Pulmonary artery endothelial cell (primary cell): ENCODE data around the gene RGS5. TPM values are rescaled to one million over a fixed set of nuclear protein-coding genes. Genes with fewer than 3 reads are reported as not detected.

Experiments used
- total RNA-seq: library from RNA; depleted of rRNA; stranded (reverse); fragments of >200 nt; gene quantifications from 2 replicates; pipeline ENCODE4 v1.2.3, GENCODE V29; 2014

Gene RGS5
- total RNA-seq, 1 donor from 2014 or later = 189 TPM

Other genes starting within 250 kb of the RGS5 start
- 280 and 292 TPM in 2 replicates for gene RGS4, start 133.6 kb downstream of the RGS5 start, total RNA-seq
- 18.5 and 33.3 TPM in 2 replicates for gene NUF2, start 119.0 kb upstream of the RGS5 start, total RNA-seq